WTC11 (cell line): Measurements from ENCODE around the gene SLC27A2. TPM values are rescaled to one million over a fixed set of nuclear protein-coding genes. Genes with fewer than 3 reads are reported as not detected.

Experiments
- ATAC-seq: fragments of 200-7000 bp; cut with Tn5 transposase; 2 replicates; pipeline ENCODE4 v1.10.0; 2021; ENCODE audit warnings: mild to moderate bottlenecking, moderate library complexity
- CTCF ChIA-PET: fragments of 300-600 bp; sonication (Branson Sonifier 250); formaldehyde crosslinking; loops from one replicate; lab custom pipeline; 2021; ENCODE audit warnings: antibody characterized with exemption; lab: Charles Lee
- POLR2A ChIA-PET: fragments of 350-600 bp; sonication (Branson Sonifier 250); formaldehyde crosslinking; loops from one replicate; lab custom pipeline; 2021; ENCODE audit warnings: antibody characterized with exemption; lab: Charles Lee
- DNase-seq: peaks from one replicate; pipeline ENCODE4 v3.0.0; 2021; ENCODE audit warnings: low spot score
- H3K27ac Mint-ChIP-seq: 2 replicates; pipeline ENCODE4 v1.8.0; 2021; ENCODE audit warnings: mixed read lengths
- H3K27me3 Mint-ChIP-seq: 2 replicates; pipeline ENCODE4 v1.8.0; 2021; ENCODE audit warnings: low read depth, mild to moderate bottlenecking, moderate library complexity, mixed read lengths
- H3K36me3 Mint-ChIP-seq: 2 replicates; pipeline ENCODE4 v1.8.0; 2021; ENCODE audit warnings: mixed read lengths
- H3K4me1 Mint-ChIP-seq: 2 replicates; pipeline ENCODE4 v1.8.0; 2022; ENCODE audit warnings: mixed read lengths
- H3K4me3 Mint-ChIP-seq: 2 replicates; pipeline ENCODE4 v1.8.0; 2021; ENCODE audit warnings: mild to moderate bottlenecking, moderate library complexity, mixed read lengths
- H3K9me3 Mint-ChIP-seq: 2 replicates; pipeline ENCODE4 v1.8.0; 2021; ENCODE audit warnings: mixed read lengths
- GABPB1 ChIP-seq: sonication (generic); formaldehyde crosslinking; IDR thresholded peaks from 2 replicates; pipeline ENCODE4 v1.8.1; 2023; ENCODE audit warnings: mild to moderate bottlenecking, missing genetic modification reagents
- HMGA2 ChIP-seq: fragments of 250-450 bp; sonication (Bioruptor Pico); IDR thresholded peaks from 2 replicates; pipeline ENCODE4 v1.4.0; 2021; ENCODE audit warnings: mild to moderate bottlenecking, moderate library complexity
- JUN ChIP-seq: sonication (generic); formaldehyde crosslinking; IDR thresholded peaks from 2 replicates; pipeline ENCODE4 v1.8.0; 2023; ENCODE audit warnings: mild to moderate bottlenecking, missing genetic modification reagents
- NFE2L1 ChIP-seq: sonication (generic); formaldehyde crosslinking; IDR thresholded peaks from 2 replicates; pipeline ENCODE4 v1.8.1; 2023; ENCODE audit warnings: missing genetic modification reagents
- NR3C1 ChIP-seq: sonication (generic); formaldehyde crosslinking; conservative IDR thresholded peaks from 2 replicates; pipeline ENCODE4 v1.8.1; 2023; ENCODE audit warnings: low read depth, mild to moderate bottlenecking, missing genetic modification reagents
- ZNF416 ChIP-seq: fragments of 250-450 bp; sonication (Bioruptor Pico); IDR thresholded peaks from 2 replicates; pipeline ENCODE4 v1.9.0; 2021; ENCODE audit warnings: mild to moderate bottlenecking, inconsistent platforms
- total RNA-seq: library from RNA; stranded (reverse); gene quantifications from 3 replicates; pipeline ENCODE4 v1.2.3, GENCODE V29; 2021
- TF ChIP-seq, protein P1 (sequence below): sonication (generic); formaldehyde crosslinking; IDR thresholded peaks from 2 replicates; pipeline ENCODE4 v1.8.1; 2023; ENCODE audit warnings: mild to moderate bottlenecking, moderate library complexity, missing genetic modification reagents
- TF ChIP-seq, protein P2 (sequence below): sonication (generic); formaldehyde crosslinking; IDR thresholded peaks from 2 replicates; pipeline ENCODE4 v1.8.0; 2022; ENCODE audit warnings: mild to moderate bottlenecking, missing genetic modification reagents
- TF ChIP-seq, protein P3 (sequence below): sonication (generic); formaldehyde crosslinking; IDR thresholded peaks from 2 replicates; pipeline ENCODE4 v1.8.0; 2022; ENCODE audit warnings: missing genetic modification reagents
- TF ChIP-seq, protein P4 (sequence below): fragments of 250-450 bp; sonication (Bioruptor Pico); IDR thresholded peaks from 2 replicates; pipeline ENCODE4 v1.9.0; 2021; ENCODE audit warnings: mild to moderate bottlenecking, borderline replicate concordance
- TF ChIP-seq, protein P5 (sequence below): sonication (generic); formaldehyde crosslinking; IDR thresholded peaks from 2 replicates; pipeline ENCODE4 v1.8.0; 2023; ENCODE audit warnings: missing genetic modification reagents, mild to moderate bottlenecking, borderline replicate concordance
- TF ChIP-seq, protein P6 (sequence below): sonication (generic); formaldehyde crosslinking; IDR thresholded peaks from 2 replicates; pipeline ENCODE4 v1.8.1; 2022; ENCODE audit warnings: mild to moderate bottlenecking, moderate library complexity, missing genetic modification reagents
- TF ChIP-seq, protein P7 (sequence below): sonication (generic); formaldehyde crosslinking; IDR thresholded peaks from 2 replicates; pipeline ENCODE4 v1.8.0; 2022; ENCODE audit warnings: mild to moderate bottlenecking, missing genetic modification reagents

SLC27A2 gene
- total RNA-seq, 1 experiment from 2014 or later, result 3.0 TPM

DNA sequence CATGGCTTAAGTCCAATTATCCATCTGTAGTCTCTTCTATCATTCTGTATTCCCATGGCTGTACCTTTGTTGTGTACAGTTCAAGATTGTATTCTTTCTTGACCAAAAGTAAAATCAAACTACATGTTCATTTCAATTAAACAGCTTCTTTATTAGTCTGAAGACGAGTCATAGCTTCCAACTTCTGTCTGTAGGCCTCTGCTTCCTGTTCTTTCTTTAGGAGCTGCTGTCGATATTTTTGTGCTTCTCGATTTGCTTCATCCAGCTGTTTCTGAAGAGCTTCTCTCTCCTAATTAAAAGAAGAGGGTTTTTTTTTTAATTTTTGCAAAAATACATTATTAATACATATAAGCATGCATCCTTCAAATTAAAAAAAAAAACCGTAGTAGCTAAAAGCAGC, 96.5 kb downstream of the SLC27A2 start:
- H3K27me3 Mint-ChIP-seq, result no peaks in the 10 kb centered on the region
- H3K4me3 Mint-ChIP-seq, result no peak overlapping the region
- no peaks in the 10 kb centered on the region for H3K9me3 Mint-ChIP-seq
- no peaks in the 10 kb centered on the region for H3K4me1 Mint-ChIP-seq
- ChIA-PET CTCF (interaction anchor here (1.3 kb wide), 1 partner anchor 38 kb away, joined by 3 read pairs; no protein-coding TSS in a partner anchor), POLR2A (interaction anchor here (0.7 kb wide), 1 partner anchor 1810 kb away, joined by 3 read pairs; no protein-coding TSS in a partner anchor)
- no peak for TF ChIP-seq ZNF416 (CRISPR knock-in tag)
- TF ChIP-seq, protein P1, sequence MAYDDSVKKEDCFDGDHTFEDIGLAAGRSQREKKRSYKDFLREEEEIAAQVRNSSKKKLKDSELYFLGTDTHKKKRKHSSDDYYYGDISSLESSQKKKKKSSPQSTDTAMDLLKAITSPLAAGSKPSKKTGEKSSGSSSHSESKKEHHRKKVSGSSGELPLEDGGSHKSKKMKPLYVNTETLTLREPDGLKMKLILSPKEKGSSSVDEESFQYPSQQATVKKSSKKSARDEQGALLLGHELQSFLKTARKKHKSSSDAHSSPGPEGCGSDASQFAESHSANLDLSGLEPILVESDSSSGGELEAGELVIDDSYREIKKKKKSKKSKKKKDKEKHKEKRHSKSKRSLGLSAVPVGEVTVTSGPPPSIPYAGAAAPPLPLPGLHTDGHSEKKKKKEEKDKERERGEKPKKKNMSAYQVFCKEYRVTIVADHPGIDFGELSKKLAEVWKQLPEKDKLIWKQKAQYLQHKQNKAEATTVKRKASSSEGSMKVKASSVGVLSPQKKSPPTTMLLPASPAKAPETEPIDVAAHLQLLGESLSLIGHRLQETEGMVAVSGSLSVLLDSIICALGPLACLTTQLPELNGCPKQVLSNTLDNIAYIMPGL, result no peak
- TF ChIP-seq, protein P2, sequence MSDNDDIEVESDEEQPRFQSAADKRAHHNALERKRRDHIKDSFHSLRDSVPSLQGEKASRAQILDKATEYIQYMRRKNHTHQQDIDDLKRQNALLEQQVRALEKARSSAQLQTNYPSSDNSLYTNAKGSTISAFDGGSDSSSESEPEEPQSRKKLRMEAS (CRISPR knock-in tag), result no peak
- no peak for TF ChIP-seq NR3C1 (CRISPR knock-in tag)
- no peak for TF ChIP-seq GABPB1 (CRISPR knock-in tag)
- TF ChIP-seq, protein P3, sequence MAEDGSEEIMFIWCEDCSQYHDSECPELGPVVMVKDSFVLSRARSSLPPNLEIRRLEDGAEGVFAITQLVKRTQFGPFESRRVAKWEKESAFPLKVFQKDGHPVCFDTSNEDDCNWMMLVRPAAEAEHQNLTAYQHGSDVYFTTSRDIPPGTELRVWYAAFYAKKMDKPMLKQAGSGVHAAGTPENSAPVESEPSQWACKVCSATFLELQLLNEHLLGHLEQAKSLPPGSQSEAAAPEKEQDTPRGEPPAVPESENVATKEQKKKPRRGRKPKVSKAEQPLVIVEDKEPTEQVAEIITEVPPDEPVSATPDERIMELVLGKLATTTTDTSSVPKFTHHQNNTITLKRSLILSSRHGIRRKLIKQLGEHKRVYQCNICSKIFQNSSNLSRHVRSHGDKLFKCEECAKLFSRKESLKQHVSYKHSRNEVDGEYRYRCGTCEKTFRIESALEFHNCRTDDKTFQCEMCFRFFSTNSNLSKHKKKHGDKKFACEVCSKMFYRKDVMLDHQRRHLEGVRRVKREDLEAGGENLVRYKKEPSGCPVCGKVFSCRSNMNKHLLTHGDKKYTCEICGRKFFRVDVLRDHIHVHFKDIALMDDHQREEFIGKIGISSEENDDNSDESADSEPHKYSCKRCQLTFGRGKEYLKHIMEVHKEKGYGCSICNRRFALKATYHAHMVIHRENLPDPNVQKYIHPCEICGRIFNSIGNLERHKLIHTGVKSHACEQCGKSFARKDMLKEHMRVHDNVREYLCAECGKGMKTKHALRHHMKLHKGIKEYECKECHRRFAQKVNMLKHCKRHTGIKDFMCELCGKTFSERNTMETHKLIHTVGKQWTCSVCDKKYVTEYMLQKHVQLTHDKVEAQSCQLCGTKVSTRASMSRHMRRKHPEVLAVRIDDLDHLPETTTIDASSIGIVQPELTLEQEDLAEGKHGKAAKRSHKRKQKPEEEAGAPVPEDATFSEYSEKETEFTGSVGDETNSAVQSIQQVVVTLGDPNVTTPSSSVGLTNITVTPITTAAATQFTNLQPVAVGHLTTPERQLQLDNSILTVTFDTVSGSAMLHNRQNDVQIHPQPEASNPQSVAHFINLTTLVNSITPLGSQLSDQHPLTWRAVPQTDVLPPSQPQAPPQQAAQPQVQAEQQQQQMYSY, result no peak
- TF ChIP-seq, protein P4, sequence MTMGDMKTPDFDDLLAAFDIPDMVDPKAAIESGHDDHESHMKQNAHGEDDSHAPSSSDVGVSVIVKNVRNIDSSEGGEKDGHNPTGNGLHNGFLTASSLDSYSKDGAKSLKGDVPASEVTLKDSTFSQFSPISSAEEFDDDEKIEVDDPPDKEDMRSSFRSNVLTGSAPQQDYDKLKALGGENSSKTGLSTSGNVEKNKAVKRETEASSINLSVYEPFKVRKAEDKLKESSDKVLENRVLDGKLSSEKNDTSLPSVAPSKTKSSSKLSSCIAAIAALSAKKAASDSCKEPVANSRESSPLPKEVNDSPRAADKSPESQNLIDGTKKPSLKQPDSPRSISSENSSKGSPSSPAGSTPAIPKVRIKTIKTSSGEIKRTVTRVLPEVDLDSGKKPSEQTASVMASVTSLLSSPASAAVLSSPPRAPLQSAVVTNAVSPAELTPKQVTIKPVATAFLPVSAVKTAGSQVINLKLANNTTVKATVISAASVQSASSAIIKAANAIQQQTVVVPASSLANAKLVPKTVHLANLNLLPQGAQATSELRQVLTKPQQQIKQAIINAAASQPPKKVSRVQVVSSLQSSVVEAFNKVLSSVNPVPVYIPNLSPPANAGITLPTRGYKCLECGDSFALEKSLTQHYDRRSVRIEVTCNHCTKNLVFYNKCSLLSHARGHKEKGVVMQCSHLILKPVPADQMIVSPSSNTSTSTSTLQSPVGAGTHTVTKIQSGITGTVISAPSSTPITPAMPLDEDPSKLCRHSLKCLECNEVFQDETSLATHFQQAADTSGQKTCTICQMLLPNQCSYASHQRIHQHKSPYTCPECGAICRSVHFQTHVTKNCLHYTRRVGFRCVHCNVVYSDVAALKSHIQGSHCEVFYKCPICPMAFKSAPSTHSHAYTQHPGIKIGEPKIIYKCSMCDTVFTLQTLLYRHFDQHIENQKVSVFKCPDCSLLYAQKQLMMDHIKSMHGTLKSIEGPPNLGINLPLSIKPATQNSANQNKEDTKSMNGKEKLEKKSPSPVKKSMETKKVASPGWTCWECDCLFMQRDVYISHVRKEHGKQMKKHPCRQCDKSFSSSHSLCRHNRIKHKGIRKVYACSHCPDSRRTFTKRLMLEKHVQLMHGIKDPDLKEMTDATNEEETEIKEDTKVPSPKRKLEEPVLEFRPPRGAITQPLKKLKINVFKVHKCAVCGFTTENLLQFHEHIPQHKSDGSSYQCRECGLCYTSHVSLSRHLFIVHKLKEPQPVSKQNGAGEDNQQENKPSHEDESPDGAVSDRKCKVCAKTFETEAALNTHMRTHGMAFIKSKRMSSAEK (CRISPR knock-in tag), result no peak
- TF ChIP-seq NFE2L1 (CRISPR knock-in tag), result no peak
- TF ChIP-seq JUN, result no peak
- TF ChIP-seq, protein P5, sequence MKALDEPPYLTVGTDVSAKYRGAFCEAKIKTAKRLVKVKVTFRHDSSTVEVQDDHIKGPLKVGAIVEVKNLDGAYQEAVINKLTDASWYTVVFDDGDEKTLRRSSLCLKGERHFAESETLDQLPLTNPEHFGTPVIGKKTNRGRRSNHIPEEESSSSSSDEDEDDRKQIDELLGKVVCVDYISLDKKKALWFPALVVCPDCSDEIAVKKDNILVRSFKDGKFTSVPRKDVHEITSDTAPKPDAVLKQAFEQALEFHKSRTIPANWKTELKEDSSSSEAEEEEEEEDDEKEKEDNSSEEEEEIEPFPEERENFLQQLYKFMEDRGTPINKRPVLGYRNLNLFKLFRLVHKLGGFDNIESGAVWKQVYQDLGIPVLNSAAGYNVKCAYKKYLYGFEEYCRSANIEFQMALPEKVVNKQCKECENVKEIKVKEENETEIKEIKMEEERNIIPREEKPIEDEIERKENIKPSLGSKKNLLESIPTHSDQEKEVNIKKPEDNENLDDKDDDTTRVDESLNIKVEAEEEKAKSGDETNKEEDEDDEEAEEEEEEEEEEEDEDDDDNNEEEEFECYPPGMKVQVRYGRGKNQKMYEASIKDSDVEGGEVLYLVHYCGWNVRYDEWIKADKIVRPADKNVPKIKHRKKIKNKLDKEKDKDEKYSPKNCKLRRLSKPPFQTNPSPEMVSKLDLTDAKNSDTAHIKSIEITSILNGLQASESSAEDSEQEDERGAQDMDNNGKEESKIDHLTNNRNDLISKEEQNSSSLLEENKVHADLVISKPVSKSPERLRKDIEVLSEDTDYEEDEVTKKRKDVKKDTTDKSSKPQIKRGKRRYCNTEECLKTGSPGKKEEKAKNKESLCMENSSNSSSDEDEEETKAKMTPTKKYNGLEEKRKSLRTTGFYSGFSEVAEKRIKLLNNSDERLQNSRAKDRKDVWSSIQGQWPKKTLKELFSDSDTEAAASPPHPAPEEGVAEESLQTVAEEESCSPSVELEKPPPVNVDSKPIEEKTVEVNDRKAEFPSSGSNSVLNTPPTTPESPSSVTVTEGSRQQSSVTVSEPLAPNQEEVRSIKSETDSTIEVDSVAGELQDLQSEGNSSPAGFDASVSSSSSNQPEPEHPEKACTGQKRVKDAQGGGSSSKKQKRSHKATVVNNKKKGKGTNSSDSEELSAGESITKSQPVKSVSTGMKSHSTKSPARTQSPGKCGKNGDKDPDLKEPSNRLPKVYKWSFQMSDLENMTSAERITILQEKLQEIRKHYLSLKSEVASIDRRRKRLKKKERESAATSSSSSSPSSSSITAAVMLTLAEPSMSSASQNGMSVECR (CRISPR knock-in tag), result no peak
- TF ChIP-seq, protein P6, sequence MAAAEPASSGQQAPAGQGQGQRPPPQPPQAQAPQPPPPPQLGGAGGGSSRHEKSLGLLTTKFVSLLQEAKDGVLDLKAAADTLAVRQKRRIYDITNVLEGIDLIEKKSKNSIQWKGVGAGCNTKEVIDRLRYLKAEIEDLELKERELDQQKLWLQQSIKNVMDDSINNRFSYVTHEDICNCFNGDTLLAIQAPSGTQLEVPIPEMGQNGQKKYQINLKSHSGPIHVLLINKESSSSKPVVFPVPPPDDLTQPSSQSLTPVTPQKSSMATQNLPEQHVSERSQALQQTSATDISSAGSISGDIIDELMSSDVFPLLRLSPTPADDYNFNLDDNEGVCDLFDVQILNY (CRISPR knock-in tag), result no peak
- TF ChIP-seq HMGA2 (CRISPR knock-in tag), result no peak
- TF ChIP-seq, protein P7, sequence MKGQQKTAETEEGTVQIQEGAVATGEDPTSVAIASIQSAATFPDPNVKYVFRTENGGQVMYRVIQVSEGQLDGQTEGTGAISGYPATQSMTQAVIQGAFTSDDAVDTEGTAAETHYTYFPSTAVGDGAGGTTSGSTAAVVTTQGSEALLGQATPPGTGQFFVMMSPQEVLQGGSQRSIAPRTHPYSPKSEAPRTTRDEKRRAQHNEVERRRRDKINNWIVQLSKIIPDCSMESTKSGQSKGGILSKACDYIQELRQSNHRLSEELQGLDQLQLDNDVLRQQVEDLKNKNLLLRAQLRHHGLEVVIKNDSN (CRISPR knock-in tag), result no peak
- no peaks in the 10 kb centered on the region for H3K36me3 Mint-ChIP-seq
- ATAC-seq (no peak), DNase-seq (no peak)
- H3K27ac Mint-ChIP-seq, result no peak overlapping the region
